HG03159 (cell line): ENCODE measurements around the gene TRPV3.
"Not testable (repeated sequence)": the region's sequence is repeated elsewhere in the genome, so short reads cannot be mapped to it uniquely, and the experiment has no call there.

Experiments used
- ATAC-seq: cut with Tn5 transposase; IDR thresholded peaks from one replicate; pipeline ENCODE4 v1.9.1; 2021; ENCODE audit warnings: mild to moderate bottlenecking, moderate library complexity; ENCODE audit not compliant: unreplicated experiment

Gene TRPV3

DNA sequence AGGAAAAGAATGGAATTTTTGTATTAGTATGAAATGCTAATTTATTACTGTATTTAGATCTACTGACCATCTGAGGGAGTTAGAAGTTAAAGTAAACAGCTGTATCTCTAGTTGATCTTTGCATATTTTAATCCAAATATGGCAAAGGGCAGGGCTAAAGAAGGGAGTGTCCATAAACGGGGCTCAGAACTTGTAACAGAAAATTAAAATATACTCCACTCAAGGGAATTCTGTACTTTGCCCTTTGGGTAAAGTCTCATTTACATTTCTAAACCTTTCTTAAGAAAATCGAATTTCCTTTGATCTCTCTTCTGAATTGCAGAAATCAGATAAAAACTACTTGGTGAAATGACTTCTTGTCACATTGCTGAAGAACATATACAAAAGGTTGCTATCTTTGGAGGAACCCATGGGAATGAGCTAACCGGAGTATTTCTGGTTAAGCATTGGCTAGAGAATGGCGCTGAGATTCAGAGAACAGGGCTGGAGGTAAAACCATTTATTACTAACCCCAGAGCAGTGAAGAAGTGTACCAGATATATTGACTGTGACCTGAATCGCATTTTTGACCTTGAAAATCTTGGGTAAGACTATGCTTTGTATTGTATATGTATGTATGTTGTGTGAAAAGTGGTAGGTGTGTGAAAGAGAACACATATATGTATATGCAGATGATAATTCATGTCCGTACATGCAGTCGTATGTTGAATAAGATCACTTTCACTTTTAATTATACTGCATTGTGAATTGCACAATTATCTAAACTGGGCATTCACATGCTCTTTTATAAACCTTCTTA, 81.6 kb downstream of the TRPV3 start, which contains the start of gene ASPA:
Gene ASPA (plus strand): TSS at position 186 of the 799 bp plus-strand sequence. CDS start 163 bp downstream, at position 349.
- no peak for ATAC-seq

DNA sequence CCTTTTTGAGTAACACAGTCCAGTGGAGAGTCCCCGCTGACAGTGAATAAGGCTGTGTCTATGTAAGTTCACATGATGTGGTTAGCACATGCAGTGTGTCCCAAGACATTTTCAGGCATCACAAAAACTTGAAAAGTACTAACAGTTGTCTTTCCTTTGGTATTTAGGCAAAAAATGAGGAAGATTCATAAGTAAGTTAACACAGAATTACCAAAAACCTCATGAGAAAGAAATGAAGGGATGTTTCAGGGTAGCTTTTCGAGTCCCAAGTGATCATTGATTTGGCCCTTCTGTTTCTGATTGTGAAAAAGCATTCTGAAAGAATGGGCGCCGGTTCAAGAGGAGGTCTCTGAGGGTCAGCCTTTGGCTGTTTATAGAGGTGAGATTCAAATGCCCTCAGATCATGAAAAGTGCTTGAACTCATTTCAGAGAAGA, 82.3 kb downstream of the TRPV3 start:
- no peak for ATAC-seq

DNA sequence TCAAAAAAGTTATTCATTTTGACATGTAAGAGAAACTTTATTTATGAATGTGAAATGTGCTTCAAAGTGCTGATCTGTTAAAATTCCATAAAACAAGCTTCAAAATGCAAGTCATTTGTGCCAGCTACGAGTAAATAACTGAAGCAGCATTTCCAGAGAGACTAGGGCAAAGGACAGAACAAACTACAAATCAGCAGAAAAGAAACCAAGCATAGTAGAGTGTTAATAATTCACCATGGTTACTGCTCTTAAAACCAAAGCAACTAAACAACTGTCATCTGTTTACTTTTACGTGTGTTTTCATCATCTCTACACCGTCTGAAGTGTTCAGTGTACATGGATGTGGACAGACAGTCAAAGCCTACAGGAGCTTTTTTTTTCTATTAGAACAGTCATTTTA, 83.4 kb downstream of the TRPV3 start:
- ATAC-seq: no peak

DNA sequence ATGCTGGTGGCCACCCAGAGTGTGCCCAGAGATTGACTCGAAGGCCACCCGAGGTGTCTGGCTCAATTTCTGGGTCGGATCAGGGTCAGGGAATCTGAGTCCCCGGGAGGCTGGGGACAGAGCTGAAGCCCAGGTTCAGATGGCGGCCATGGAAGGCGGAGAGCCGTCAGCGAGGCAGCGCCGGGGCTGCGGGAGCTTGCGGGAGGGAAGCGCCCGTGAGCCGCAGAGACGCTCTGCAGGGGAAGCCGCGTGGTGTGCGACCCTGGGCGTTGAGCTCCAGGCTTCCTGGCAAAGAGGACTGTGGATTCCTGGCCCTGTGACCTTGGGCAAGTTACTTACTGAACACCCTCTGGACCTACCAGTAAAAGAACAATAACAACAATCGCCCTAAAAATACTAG, 85.5 kb downstream of the TRPV3 start:
- ATAC-seq: no peak

DNA sequence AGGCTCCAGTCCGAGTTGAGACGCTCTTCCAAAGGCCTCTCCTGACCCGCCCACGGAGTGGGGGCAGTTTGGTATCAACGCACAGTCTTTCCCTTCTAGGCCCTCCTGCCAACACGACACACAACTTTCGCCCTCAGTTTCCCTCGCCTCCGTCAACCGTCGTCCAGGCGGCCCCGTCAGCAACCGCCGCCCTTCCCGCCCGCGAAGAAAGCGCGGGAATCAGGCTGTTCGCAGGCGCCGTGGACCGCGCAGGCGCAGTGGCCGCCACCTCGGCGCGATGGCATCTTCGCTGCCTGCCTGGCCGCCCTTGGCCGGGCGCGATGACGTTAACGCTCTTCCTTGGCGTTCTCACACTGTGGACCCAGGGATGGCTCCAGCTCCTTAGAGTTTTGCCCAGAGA, 86.0 kb downstream of the TRPV3 start, which contains the start of gene SPATA22:
Gene SPATA22 (minus strand): TSS at position 221 of the 400 bp plus-strand sequence. CDS start 2,494 bp downstream, outside the sequence.
- no peak for ATAC-seq

DNA sequence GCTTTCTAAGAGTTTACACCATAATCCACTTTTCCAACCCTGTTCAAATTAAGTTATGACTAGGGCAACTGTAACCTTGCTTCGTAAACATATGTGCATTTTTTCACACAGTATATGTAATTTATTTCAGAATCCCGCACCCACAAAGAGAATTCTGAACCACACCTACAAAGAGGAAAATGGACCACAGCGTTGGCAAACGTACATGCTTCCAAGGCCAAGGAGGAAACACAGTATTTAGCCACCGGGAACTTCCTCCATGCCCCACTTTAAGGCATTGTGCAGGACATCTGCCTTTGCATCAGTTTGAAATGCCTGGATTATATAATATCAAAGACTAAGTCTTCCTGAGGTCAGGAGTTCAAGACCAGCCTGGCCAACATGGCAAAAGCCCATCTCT, 88.1 kb downstream of the TRPV3 start:
- no peak for ATAC-seq

DNA sequence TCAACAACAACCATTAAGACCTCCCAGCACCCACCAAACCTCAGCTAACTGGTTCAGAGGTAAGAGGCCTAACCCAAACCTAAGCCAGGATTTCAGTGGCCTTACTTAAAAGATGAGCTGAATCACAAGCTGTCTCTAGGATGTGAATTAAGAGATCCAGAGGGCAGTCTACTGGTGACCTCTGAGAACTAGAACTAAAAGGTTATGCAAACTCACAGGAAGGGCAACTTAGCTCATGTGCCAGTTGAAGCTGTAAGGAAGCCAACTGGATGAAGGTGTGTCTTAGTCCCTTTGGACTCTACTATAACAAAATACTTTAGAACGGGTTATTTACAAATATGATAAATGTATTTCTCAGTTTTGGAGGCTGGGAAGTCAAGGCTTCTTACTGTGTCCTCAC, 91.3 kb downstream of the TRPV3 start:
- not testable (repeated sequence) for ATAC-seq
